ENCODE data around the gene RASL12. TPM values are rescaled to one million over a fixed set of nuclear protein-coding genes. Genes with fewer than 3 reads are reported as not detected.
A peak's percentile ranks its signal among the peaks of the same experiment; 100 is the strongest.

RASL12 gene
- total RNA-seq, 1 donor from 2014 or later, result 20.2 TPM

DNA sequence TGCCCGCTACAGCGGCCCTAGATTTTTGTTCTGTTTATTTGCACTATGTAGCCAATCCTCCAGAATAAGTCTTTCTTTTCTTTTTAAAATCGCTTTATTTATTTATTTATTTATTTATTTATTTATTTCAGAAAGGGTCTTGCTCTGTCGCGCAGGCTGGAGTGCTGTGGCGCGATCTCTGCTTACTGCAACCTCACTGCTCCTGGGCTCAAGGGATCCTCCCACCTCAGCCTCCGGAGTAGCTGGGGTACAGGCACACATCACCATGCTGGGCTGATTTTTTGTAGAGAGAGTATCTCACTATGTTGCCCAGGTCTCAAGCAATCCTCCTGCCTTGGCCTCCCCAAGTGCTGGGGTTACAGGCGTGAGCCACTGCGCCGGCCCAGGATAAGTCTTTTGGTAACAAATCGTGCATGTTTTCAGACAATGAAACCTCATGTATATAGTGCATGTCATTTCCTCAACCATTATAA is 38.0 kb downstream of the RASL12 start:
- H3K27ac ChIP-seq, result no peak overlapping the region
- TF ChIP-seq, protein P1, sequence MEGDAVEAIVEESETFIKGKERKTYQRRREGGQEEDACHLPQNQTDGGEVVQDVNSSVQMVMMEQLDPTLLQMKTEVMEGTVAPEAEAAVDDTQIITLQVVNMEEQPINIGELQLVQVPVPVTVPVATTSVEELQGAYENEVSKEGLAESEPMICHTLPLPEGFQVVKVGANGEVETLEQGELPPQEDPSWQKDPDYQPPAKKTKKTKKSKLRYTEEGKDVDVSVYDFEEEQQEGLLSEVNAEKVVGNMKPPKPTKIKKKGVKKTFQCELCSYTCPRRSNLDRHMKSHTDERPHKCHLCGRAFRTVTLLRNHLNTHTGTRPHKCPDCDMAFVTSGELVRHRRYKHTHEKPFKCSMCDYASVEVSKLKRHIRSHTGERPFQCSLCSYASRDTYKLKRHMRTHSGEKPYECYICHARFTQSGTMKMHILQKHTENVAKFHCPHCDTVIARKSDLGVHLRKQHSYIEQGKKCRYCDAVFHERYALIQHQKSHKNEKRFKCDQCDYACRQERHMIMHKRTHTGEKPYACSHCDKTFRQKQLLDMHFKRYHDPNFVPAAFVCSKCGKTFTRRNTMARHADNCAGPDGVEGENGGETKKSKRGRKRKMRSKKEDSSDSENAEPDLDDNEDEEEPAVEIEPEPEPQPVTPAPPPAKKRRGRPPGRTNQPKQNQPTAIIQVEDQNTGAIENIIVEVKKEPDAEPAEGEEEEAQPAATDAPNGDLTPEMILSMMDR (IDR thresholded peaks at IDR 0.05), result no peak
- H3K9me3 ChIP-seq, result no peaks in the 10 kb centered on the region
- intact Hi-C loops (cut with DNase I), result no loop called here
- peak overlapping the region; percentile 99 for H3K4me3 ChIP-seq
- no peak for DNase-seq
- no peak for ATAC-seq
- peaks cover 20% of the 10 kb centered on the region for H3K36me3 ChIP-seq
- H3K27me3 ChIP-seq, result no peaks in the 10 kb centered on the region
- peaks cover 18% of the 10 kb centered on the region for H3K4me1 ChIP-seq

DNA sequence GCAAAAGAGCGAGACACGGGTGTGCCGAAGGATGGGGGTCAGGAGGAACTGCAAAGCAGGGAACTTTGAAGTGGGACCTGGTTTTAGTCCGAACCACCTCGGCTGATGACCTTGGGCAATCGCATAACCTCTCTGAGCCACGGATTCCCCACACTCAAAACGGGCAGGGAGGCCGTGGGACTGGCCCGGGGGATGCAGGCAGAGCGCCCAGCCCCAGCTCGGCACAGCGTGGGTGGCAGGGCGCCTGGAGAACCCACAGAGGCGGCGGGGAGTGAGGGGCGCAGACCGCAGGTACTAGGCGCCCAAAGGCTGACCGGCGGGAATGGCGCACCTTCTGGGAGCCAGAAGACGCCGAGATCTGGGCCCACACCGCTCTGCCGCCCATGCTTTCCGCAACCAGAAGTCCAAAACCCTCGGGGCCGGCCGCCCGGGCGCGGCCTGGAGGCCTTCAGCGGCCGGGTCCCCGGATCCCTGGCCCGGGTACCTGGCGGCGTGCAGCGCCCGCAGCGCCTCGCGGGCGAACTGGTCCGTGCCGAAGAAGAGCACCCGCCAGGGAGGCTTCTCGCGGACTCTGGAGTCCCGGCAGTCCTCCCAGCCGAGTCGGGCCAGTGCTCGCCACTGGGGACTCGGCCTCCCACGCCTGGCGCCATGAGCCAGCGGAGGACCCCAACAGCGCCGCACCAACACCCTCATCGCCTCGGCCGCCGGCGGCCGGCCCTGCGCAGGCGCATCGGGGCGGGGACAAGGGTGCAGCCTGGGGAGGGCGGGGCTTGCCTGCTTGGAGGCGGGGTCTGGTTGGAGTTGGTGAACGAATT is 38.7 kb downstream of the RASL12 start, which contains the start of gene MTFMT:
Gene MTFMT (minus strand): TSS at position 719 of the 815 bp plus-strand sequence. CDS start 26 bp downstream, at position 693.
- peak; percentile 97 for DNase-seq
- TF ChIP-seq, protein P1 (IDR thresholded peaks at IDR 0.05), result no peak
- intact Hi-C loops (cut with DNase I), result no loop called here
- peak; percentile 96 for ATAC-seq
- Histone ChIP-seq H3K4me1 (peaks cover 18% of the 10 kb centered on the region), H3K9me3 (no peaks in the 10 kb centered on the region), H3K4me3 (peak within 1 kb of the TSS; percentile 99), H3K27me3 (no peaks in the 10 kb centered on the region), H3K27ac (peak within 1 kb of the TSS; percentile 82), H3K36me3 (peaks cover 25% of the 10 kb centered on the region)

DNA sequence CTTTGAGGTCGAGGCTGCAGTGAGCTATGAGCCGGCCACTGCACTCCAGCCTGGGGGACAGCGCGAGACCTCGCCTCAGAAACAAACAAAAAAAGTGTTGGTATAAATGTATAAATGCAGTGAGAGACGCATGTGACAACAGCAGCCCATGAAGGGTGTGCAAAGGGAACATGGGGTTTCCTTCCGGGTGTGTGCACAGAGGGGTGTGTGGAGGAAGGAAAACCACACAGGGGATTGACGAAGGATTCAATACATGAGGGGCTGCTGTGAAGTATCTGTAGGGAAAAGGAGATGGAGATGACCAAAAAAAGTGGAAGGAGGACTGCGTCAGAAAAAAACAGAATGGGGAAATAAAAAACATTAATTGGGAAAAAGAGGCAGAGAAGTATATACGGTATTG is 39.5 kb downstream of the RASL12 start:
- peaks cover 30% of the 10 kb centered on the region for H3K36me3 ChIP-seq
- H3K9me3 ChIP-seq, result no peaks in the 10 kb centered on the region
- ATAC-seq (no peak), DNase-seq (no peak)
- H3K27ac ChIP-seq, result peak overlapping the region; percentile 82
- TF ChIP-seq, protein P1 (IDR thresholded peaks at IDR 0.05), result no peak
- no peaks in the 10 kb centered on the region for H3K27me3 ChIP-seq
- H3K4me3 ChIP-seq, result peak overlapping the region; percentile 99
- peaks cover 12% of the 10 kb centered on the region for H3K4me1 ChIP-seq
- intact Hi-C loops (cut with DNase I), result no loop called here

DNA sequence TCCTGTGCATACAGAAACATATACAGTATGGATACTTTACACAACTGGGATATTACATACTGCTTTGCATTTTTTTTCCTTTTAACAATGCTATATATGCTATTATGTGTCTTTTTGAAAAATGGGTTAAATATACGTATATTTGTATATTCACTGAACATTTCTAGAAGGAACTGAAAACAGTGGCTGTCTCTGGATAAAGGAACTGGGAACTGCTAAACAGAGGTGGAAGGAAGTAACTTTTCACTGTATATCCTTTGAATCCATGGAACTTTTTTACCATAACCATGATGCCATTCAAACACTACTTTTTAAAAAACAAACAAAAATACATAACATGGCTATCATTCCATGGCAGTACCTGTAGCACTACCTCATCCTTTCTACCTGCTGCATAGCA is 40.2 kb downstream of the RASL12 start:
- Histone ChIP-seq H3K4me3 (no peak overlapping the region), H3K27ac (peak overlapping the region; percentile 82), H3K4me1 (peaks cover 10% of the 10 kb centered on the region), H3K27me3 (no peaks in the 10 kb centered on the region), H3K36me3 (peaks cover 37% of the 10 kb centered on the region), H3K9me3 (no peaks in the 10 kb centered on the region)
- intact Hi-C loops (cut with DNase I), result no loop called here
- ATAC-seq (no peak), DNase-seq (no peak)
- TF ChIP-seq, protein P1 (IDR thresholded peaks at IDR 0.05), result no peak

DNA sequence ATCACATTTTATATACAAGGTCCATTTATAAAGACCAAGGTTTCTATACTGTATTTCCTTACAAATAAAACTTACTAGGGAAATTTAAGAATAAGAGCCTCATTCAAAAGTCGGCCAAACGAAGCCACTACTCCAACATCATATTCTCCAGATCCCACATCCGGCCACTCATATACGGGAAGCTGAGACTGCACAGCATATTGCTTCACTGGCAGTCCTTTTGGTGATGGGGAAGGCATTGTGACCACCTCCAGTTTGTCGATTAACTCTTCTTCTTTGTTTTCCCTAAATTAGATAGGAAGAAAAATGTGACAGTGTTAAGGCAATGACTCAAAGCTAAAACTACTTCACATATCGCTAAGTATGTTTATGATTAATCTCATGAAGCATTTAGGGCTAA is 41.0 kb downstream of the RASL12 start:
- DNase-seq (no peak), ATAC-seq (no peak)
- intact Hi-C loops (cut with DNase I), result no loop called here
- no peaks in the 10 kb centered on the region for H3K9me3 ChIP-seq
- H3K27me3 ChIP-seq, result no peaks in the 10 kb centered on the region
- H3K27ac ChIP-seq, result no peak overlapping the region
- no peak overlapping the region for H3K4me3 ChIP-seq
- peaks cover 10% of the 10 kb centered on the region for H3K4me1 ChIP-seq
- peaks cover 44% of the 10 kb centered on the region for H3K36me3 ChIP-seq
- TF ChIP-seq, protein P1 (IDR thresholded peaks at IDR 0.05), result no peak
